GM13976 (cell line): ENCODE results near the gene TRIM28.
"Not testable (repeated sequence)": the region's sequence is repeated elsewhere in the genome, so short reads cannot be mapped to it uniquely, and the experiment has no call there.

ENCODE experiments used
- DNase-seq: peaks from one replicate; pipeline ENCODE4 v3.0.0; 2012; ENCODE audit warnings: low spot score
- CTCF ChIP-seq: IDR thresholded peaks from 2 replicates; pipeline ENCODE4 v1.5.1; 2012; ENCODE audit warnings: borderline replicate concordance, mild to moderate bottlenecking; ENCODE audit not compliant: insufficient read depth; ENCODE audit errors: extremely low read depth, missing control alignments, control extremely low read depth
- in situ Hi-C: fragments of 300-500 bp; cut with MboI; formaldehyde crosslinking; loops from one replicate; pipeline ENCODE4 v1.12.0; 2022; ENCODE audit warnings: low sequenced_read_pairs, mixed read lengths, inconsistent platforms; ENCODE audit not compliant: unreplicated experiment

TRIM28 gene

GRCh38 chr19:58575183-58576041, 31.5 kb downstream of the TRIM28 start:
- in situ Hi-C loops: no loop called here
- TF ChIP-seq CTCF: peak; percentile 14
- peak; percentile 90 for DNase-seq

- DNase-seq, in situ Hi-C loops: not testable (repeated sequence)
These were observed 33.7 kb downstream of the TRIM28 start for GRCh38 chr19:58577581-58577980.

DNA sequence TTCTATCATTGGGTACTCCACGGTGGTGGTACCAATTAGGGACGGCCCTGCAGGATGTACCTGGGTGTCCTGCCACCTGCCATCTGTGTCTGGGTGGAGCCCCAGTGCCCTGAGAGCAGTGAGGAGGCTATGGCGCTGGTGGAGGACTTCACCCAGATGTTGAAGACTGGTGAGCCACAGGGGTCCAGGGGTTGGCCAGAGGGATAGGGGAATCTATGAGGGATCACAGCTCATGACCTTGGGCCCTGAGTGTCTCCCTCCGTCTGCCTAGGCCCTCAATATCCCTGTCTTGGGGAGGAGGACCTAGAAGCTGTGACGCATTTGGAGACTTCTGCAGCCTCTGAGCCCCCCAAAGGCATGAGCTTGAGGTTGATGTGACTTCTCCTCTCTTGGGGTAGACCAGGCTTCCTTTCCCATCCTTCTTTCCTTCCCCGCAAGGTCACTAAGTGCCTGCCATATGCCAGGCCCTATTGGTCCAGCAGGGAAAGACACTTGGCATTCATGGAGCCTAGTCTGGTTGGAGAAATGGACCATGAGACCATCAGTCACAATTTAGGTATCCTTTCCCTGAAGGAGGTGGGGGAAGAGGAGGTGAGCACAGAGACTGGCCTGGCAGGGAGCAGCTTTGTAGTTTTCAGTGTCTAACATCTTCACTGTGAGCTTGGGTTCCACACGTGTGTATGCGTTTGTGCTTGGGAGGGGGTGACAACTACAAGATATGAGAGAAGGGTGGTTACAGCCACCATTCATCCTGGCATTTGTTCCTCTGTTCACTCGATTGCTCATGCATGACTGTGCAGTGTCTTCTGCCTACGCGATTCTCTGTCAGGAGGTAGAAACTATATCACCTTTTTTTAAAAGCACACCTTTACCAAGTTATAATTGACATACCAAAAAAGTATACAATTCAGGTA, 34.4 kb downstream of the TRIM28 start:
- in situ Hi-C loops: no loop called here
- no peak for TF ChIP-seq CTCF
- peak; percentile 42 for DNase-seq

GRCh38 chr19:58579473-58580142, 35.7 kb downstream of the TRIM28 start:
- in situ Hi-C loops: no loop called here
- TF ChIP-seq CTCF: no peak
- no peak for DNase-seq

- in situ Hi-C loops: no loop called here
- peak; percentile 91 for DNase-seq
- peak; percentile 97 for TF ChIP-seq CTCF
These were observed 37.6 kb downstream of the TRIM28 start for GRCh38 chr19:58581227-58582141.

GRCh38 chr19:58582985-58583384, 39.1 kb downstream of the TRIM28 start:
- no peak for TF ChIP-seq CTCF
- in situ Hi-C loops: no loop called here
- no peak for DNase-seq
